ENCODE measurements around the gene TNNI2.

GRCh38 chr11:1825785-1826451, 12.9 kb upstream of the TNNI2 start:
- TF ChIP-seq ZBTB33 (IDR thresholded peaks at IDR 0.05), result no peak
- no peak for TF ChIP-seq CTCF (IDR thresholded peaks at IDR 0.05; ENCODE audit: low read depth, low read length, missing input control)
- no peak for TF ChIP-seq MAX (IDR thresholded peaks at IDR 0.05)
- TF ChIP-seq RAD21 (IDR thresholded peaks at IDR 0.05), result no peak
- TF ChIP-seq HNF4G (IDR thresholded peaks at IDR 0.05), result no peak
- TF ChIP-seq JUND (IDR thresholded peaks at IDR 0.05), result no peak
- TF ChIP-seq GABPA (IDR thresholded peaks at IDR 0.05 in 1 of 2, conservative IDR thresholded peaks at IDR 0.05 in 1 of 2), result no peak
- TF ChIP-seq RXRA (IDR thresholded peaks at IDR 0.05), result no peak
